HFF-Myc (cell line): ENCODE results near the gene GNAO1.

Experiments
- DNase-seq: peaks from one replicate; pipeline ENCODE4 v3.0.0-alpha.2; 2011; ENCODE audit warnings: low read depth; ENCODE audit errors: extremely low read depth
- H3K4me3 ChIP-seq: replicated peaks from 2 replicates; pipeline ENCODE4 v1.5.1; 2011; ENCODE audit warnings: low read depth, mild to moderate bottlenecking, control low read depth, low read length
- TF ChIP-seq, protein P1 (sequence below): IDR thresholded peaks from 2 replicates; pipeline ENCODE4 v1.5.1; 2012; ENCODE audit warnings: mild to moderate bottlenecking, low read depth, low read length, control low read depth; ENCODE audit errors: missing control alignments

GNAO1 gene

DNA sequence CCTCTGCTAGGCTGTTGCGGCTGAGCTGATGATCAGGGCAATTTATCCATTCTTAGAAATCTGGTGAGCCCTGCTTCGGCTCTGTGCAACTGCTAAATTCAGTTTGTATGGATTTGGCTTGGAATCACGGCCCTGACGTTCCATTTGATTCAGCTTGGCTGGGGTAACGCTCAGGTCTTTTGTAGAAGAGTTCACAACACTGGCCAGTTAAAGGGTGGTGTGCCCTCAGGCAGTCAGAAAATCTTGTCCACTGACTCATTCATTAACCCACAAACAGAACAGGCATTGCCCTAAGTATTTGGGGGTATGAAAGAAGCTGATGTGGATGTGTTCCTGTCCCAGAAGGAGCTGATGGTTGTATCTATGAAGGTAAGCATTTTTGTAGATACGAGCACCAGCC is 53.9 kb downstream of the GNAO1 start:
- TF ChIP-seq, protein P1, sequence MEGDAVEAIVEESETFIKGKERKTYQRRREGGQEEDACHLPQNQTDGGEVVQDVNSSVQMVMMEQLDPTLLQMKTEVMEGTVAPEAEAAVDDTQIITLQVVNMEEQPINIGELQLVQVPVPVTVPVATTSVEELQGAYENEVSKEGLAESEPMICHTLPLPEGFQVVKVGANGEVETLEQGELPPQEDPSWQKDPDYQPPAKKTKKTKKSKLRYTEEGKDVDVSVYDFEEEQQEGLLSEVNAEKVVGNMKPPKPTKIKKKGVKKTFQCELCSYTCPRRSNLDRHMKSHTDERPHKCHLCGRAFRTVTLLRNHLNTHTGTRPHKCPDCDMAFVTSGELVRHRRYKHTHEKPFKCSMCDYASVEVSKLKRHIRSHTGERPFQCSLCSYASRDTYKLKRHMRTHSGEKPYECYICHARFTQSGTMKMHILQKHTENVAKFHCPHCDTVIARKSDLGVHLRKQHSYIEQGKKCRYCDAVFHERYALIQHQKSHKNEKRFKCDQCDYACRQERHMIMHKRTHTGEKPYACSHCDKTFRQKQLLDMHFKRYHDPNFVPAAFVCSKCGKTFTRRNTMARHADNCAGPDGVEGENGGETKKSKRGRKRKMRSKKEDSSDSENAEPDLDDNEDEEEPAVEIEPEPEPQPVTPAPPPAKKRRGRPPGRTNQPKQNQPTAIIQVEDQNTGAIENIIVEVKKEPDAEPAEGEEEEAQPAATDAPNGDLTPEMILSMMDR: no peak
- DNase-seq: no peak
- no peak overlapping the region for H3K4me3 ChIP-seq

DNA sequence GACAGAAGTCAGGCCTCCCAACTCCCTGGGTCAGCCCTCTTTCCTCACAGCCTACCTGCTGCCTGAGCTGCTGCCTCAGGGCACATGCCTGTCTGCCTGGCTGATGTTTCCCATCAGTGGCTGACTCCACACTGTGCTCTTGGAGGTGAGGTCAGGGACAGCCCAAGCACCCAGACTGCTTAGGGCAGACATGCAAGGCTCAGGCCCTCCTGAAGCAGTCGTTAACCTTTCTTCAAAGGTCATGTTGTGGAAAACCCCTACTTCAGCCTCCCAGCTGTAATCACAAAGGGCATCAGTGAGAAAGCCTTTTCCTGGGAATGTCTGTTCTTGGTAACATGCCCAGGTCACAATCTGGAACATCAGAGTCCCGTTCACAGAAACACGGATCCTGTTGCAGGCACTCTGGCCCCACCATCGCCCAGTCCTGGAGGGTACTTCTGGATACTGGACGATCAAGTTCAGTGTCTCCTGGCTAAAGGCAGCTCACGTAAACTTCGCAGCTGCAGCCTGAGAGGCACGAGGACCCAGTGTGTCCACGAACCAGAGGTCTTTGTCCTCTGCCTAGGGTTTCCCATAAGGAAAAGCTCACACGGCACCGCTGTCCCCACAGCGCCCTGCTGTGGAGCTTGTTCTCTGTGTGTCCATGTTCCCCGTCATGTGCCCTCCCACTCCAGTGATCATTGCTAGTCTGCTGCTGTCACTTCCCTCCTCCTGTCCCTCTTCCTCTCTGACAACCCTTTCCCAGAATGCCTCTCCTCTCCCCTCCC is 54.9 kb downstream of the GNAO1 start:
- peak; percentile 14 for DNase-seq
- TF ChIP-seq, protein P1: no peak
- H3K4me3 ChIP-seq: no peak overlapping the region

DNA sequence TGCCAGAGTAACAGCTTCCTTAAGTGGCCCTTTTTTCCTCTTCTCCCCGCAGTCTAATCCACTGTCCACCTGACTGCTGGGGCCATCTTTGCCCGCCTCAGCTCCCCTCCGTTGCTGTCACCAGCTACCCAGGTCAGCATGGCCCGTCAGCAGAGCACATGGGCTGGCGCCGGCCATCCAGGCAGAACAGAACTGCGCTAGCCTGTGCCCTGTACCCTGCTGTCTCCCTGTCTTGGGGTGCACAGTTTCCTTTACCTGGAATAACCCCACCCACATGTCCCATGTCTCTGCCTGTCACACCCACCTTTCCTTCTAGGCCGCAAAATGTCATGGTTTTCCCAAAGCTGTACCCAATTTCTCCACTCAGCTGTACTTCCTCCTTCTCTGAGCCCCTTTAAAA is 55.7 kb downstream of the GNAO1 start:
- TF ChIP-seq, protein P1: no peak
- H3K4me3 ChIP-seq: no peak overlapping the region
- no peak for DNase-seq

DNA sequence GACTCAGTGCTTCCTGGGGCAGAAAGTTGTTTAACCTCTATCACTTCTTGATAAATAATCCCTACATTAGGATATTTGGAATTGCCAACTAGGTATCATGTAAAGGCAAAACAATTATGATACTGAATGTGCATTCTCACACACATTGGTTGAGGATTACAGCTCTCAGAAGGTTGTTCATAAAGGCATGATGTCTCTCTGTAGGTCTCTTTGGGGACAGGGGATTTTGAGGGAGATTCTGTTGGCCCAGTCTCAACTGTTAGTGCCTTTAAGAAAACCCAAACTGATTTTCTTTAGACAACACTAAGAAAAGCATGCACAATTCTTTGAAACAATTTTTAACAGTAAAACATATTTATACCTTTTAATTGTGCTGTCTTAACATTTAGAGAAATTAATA is 56.5 kb downstream of the GNAO1 start:
- TF ChIP-seq, protein P1: no peak
- H3K4me3 ChIP-seq: no peak overlapping the region
- DNase-seq: no peak

DNA sequence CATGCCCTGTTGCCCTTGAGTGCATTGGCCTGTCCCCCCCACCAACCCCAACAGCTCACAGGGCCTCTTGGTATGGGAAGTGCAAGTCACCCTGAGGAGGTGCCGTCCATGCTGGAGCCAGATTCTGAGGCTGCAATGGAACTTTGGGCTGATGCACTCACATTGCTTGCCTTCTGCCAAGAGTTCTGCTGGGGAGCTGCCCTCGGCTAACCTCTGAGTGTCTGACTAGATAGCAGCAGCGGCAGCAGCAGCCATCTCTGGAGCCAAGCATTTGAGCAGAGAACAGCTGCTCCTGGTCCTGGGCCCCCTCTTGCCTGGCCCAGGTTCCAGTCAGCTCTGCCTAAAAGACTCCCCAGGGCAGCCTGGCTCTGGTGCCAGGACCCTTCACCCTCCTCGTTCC is 61.5 kb downstream of the GNAO1 start:
- TF ChIP-seq, protein P1: no peak
- H3K4me3 ChIP-seq: no peak overlapping the region
- DNase-seq: no peak

DNA sequence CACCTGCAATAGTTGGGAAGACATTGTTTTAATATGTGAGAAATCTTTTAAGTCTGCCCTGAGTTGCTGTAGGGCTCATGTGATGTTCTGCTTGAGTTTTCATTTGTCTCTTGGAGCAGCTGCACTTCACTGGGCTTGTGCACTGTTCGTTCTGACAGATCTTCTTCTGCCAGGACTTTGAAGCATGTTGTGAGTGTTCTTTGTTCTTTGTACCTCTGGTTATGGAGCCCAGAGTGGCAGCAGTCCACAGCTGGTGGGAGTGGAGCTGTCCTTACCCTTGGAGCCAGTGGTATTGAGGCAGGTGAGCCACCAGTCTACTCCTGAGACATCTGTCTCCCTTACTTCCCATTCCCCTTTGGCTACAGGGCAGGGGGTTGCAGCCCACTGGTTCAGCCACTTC is 64.6 kb downstream of the GNAO1 start:
- H3K4me3 ChIP-seq: no peak overlapping the region
- DNase-seq: no peak
- TF ChIP-seq, protein P1: no peak

DNA sequence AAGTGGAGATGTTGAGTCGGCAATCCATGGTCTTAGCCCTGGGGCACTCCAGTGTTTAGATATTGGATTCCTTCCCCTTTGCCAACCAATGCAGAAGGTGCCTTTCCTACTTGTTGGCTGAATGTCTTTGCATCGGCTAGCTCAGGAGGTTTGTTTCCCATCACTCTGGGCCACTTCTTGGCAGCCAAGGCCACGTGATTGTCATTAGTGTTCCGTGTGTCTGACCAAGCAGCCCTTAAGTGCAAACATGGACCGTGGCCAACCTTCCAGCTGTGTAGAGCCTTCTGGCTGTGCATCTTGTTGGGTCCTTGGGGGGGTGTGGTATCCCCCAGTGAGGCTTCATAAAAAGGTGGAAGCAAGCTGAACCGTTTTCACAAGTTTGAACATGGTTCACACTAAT is 66.0 kb downstream of the GNAO1 start:
- DNase-seq: peak; percentile 22
- TF ChIP-seq, protein P1: no peak
- no peak overlapping the region for H3K4me3 ChIP-seq
